ENCODE results near the gene GALR3.
"Not testable (repeated sequence)": the region's sequence is repeated elsewhere in the genome, so short reads cannot be mapped to it uniquely, and the experiment has no call there.

GALR3 gene, protein sequence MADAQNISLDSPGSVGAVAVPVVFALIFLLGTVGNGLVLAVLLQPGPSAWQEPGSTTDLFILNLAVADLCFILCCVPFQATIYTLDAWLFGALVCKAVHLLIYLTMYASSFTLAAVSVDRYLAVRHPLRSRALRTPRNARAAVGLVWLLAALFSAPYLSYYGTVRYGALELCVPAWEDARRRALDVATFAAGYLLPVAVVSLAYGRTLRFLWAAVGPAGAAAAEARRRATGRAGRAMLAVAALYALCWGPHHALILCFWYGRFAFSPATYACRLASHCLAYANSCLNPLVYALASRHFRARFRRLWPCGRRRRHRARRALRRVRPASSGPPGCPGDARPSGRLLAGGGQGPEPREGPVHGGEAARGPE

GRCh38 chr22:37823134-37823985 is at the start of gene GALR3:
Gene GALR3 (plus strand): TSS chr22:37823382. CDS start chr22:37823407, 25 bp downstream.
- no peak for DNase-seq (ENCODE audit: low spot score)

DNA sequence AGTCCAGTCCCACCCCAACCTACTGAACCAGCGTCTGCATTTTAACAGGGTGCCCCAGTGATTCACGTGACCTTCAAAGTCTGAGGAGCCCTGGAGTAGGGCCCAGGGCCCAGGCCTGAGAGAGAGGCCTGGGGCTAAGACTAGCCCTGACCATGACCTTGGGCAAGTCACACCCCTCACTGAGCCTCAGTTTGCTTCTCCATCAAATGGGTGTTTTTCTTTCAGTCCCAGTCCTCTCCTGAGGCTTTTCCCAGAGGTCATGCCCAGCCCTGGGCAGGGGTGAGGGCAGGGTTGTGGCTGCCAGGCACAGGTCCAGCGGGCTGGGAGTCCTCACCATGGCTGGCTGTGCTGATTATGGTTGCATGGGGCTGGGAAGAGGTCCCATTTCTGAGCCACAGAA is 48.5 kb upstream of the GALR3 start:
- no peak for DNase-seq (ENCODE audit: low spot score)

DNA sequence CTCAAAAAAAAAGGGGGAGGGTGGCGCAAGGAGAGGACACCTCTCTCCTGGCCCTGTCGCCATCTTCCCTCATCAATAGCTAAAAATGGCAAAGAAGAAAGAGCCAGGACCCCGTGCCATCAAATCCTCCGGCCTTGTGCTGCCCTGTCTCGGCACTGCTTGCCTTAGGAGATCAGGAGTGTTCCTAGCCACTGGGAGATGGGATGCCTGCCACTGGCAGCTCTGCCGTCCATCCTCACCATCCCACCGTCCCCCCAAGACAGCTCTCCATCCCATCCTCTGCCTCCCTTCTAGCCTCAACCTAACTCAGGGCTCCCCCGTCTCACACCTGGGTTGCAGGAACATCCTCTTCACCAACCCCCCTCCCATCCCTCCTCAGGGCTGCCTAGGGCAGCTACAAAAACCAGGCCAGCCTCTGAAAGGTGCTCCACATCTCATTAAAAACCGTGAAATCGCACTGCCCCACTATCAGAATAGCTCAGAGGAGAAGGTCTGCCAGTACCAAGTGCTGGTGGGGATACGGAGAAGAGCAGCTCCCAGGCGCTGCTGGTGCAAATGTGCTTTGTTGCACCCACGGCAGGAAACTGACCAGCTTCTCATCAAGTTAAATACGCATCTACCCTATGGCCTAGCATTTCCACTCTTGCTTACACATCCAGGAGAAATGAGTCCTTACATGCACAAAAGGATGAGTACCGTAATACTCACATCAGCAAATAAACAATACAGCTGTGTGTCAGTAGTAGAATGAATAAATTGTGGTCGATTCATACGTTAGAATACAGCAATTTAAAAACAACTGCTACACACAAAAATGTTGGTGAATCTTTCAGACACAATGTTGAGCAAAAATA is 47.2 kb upstream of the GALR3 start:
- no peak for DNase-seq (ENCODE audit: low spot score)

DNA sequence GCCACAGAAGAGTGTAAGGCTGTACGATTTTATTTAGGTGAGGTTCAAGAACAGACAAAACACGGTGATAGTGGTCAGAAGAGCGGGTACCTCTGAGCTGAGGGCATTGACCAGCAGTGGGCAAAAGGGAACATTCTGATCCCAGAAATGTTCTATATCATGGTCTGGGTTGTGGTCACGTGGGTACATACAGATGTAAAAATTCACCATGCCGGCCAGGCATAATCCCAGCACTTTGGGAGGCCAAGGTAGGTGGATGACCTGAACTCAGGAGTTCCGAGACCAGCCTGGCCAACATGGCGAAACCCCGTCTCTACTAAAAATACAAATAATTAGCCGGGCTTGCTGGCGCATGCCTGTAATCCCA is 46.6 kb upstream of the GALR3 start:
- no peak for DNase-seq (ENCODE audit: low spot score)

DNA sequence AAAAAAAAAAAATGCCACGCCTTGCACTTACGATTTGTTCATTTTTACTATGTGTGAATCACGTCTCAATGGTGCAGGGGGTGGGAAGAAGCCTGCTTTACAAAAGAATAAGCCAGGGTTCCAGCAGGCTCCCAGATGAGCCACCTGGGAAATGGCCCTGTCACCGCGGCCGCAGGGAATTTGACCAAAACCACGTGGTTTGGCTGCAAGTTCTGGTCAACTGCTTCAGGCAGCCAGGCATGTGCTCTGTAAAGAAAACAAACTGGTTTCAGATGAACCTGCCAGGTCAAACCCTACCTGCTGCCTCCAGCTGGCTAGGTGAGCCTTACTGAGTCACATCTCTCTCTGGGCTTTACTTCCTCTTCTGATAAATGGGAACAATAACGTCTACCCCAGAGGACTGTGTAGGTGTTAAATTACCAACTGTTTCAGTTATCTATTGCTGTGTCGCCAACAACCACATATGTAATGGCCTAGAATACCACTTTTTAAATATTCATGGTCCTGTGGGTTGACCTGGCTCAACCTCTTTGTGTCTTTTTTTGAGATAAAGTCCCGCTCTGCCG is 46.0 kb upstream of the GALR3 start:
- DNase-seq (ENCODE audit: low spot score), result peak; percentile 87

DNA sequence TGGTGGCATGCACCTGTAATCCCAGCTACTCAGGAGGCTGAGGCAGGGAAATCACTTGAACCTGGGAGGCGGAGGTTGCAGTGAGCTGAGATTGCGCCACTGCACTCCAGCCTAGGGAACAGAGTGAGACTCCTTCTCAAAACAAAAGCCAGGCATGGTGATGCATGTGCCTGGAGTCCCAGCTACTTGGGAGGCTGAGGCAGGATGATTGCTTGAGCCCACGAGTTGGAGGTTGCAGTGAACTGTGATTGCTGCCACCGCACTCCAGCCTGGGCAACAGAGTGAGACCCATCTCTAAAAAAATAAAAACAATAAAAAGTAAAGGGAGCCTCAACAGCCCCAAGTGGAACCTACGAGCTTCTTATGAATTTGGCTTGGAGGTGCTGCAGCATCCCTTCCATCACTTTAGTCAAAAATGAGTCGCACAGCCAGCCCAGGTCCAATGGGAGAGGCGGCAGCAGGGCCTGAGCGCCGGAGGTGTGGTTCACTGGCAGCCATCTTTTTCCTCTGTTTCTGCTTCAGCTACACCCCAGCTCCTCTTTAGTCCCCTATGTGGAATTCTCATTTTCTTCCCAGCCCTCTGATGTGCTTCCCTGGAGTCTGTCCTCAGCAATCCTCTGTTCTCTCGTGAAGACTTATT is 44.7 kb upstream of the GALR3 start:
- no peak for DNase-seq (ENCODE audit: low spot score)

GRCh38 chr22:37781434-37782059 is 41.6 kb upstream of the GALR3 start:
- no peak for DNase-seq (ENCODE audit: low spot score)

DNA sequence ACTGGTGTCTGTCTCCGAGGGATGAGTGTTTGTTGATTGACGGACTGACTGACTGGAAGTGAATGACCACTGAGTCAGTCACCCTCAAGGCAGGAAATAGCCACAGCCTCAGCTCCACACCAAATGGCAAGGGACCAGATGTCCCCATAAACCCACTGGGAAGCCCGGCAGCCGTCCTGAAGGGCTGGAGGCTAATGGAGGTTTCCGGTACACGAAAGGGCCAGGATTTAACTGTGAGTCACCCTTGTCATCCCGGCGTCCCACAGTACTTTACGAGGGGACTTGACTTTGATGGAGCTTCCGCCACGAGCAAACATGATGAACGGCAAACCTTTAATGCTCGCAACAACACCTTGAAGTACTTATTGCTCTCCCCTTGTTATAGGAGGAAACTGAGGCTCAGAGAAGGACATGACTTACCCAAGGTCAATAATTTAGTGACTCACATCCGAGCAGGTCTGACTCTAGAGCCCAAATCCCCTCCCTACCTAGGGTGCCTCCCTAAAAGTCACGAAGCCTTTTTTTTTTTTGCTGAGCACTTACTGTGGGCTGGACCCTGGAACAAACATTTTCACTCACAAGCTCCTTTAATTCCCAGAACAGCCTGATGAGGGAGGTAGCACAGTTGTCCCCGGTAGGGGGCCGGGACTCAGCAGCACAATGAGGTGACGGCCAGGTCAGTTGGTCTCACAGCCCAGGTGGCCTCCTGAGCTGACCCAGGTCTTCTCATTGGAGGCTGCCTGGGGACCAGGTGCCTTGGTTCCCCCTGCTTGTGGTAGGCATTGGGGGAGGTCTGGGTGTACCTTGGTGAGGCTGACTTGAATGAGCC is 40.6 kb upstream of the GALR3 start:
- DNase-seq (ENCODE audit: low spot score), result peak; percentile 66

- DNase-seq (ENCODE audit: low spot score), result peak; percentile 73
Measured at GRCh38 chr22:37784829-37785495, 38.2 kb upstream of the GALR3 start.

- DNase-seq (ENCODE audit: low spot score), result no peak
Measured at GRCh38 chr22:37790234-37790633, 32.9 kb upstream of the GALR3 start.

- no peak for DNase-seq (ENCODE audit: low spot score)
Measured at GRCh38 chr22:37792494-37792893, 30.7 kb upstream of the GALR3 start.

DNA sequence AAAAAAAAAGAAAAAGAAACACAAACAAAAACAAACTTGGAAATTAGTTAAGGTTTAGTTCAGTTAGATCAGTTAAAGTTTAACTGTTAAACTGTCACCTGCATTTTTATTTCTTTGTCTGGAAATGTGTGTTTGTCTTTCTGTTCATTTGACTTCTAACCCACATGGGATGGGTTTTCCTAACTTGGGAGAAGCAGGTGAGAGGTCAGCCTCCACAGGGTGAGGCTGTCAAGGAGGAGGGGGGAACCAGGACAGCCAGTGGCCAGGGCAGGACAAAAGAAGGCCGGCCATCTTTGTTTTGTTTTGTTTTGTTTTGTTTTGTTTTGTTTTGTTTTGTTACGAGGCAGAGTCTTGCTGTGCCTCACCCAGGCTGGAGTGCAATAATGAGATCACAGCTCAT is 28.8 kb upstream of the GALR3 start:
- DNase-seq (ENCODE audit: low spot score), result no peak

DNA sequence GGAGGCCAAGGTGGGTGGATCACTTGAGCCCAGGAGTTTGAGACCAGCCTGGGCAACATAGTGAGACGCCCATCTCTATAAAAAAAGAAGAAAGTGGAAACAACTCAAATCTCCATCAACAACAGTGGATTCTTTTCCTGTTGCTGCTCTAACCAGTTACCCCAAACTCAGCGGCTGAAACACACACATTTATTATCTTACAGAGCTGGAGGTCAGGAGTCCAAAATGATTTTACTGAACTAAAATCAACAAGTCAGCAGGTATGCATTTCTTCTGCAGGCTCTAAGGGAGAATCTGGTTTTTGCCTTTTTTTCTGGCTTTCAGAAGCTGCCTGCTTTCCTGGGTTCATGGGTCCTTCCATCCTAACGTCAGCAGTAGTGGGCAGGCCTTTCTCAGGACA is 27.1 kb upstream of the GALR3 start:
- no peak for DNase-seq (ENCODE audit: low spot score)

- not testable (repeated sequence) for DNase-seq (ENCODE audit: low spot score)
Measured at GRCh38 chr22:37797259-37797658, 25.9 kb upstream of the GALR3 start.

- no peak for DNase-seq (ENCODE audit: low spot score)
Measured at GRCh38 chr22:37797874-37798500, 25.2 kb upstream of the GALR3 start.

GRCh38 chr22:37799979-37800378 is 23.2 kb upstream of the GALR3 start:
- DNase-seq (ENCODE audit: low spot score), result not testable (repeated sequence)

DNA sequence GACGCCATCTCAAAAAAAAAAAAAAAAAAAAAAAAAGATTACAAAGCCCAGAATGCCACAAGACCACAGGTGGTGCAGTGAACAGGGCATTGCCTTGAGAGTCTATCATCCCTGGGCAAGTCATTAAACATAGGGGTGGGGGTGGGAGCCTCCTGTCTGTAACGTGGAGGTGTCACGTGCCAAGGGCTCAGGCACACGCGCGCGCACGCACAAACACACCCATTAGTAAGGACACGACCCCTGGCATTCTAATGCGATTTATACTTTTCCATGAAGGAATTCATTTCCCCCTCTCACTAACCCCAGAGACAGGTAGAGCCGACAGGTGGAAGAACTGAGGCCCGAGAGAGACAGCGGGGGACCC is 21.3 kb upstream of the GALR3 start:
- DNase-seq (ENCODE audit: low spot score), result no peak

- DNase-seq (ENCODE audit: low spot score), result no peak
Measured at GRCh38 chr22:37802310-37803194, 20.6 kb upstream of the GALR3 start.
